Hepatocyte (in vitro differentiated cells): ENCODE measurements around the gene ABCA1.

ENCODE experiments used
- CTCF ChIP-seq: fragments of 200-600 bp; sonication (generic); IDR thresholded peaks from 2 replicates; pipeline ENCODE4 v1.5.1; 2016; ENCODE audit warnings: antibody characterized with exemption, mild to moderate bottlenecking; ENCODE audit not compliant: poor library complexity
- EZH2 ChIP-seq: fragments of 200-600 bp; sonication (generic); IDR thresholded peaks from 2 replicates; pipeline ENCODE4 v1.6.1; 2016; ENCODE audit warnings: antibody characterized with exemption, mild to moderate bottlenecking, borderline replicate concordance

DNA sequence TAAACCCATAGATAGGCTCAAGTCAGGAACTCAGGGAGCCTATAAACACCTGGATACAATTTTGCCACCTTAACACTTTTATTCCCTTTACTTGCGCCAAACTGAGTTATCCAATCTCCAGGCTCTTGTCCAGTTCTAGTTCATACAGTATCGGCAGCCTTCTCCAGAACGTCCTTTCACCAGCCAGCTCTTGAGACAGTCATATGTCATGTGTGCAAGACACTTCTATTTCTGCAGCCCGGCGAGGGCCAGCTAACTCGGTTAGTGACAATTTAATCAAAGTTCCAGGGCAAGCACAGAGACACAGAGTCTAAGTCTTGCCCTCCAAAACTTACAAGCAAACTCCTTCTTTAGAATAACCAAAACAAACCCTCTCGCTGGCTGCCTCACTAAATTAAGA, 12.9 kb downstream of the ABCA1 start:
- TF ChIP-seq CTCF = no peak
- no peak for TF ChIP-seq EZH2
